ENCODE results near the gene KDM2A.
A peak's percentile ranks its signal among the peaks of the same experiment; 100 is the strongest.
"Not testable (repeated sequence)": the region's sequence is repeated elsewhere in the genome, so short reads cannot be mapped to it uniquely, and the experiment has no call there.

Gene KDM2A

DNA sequence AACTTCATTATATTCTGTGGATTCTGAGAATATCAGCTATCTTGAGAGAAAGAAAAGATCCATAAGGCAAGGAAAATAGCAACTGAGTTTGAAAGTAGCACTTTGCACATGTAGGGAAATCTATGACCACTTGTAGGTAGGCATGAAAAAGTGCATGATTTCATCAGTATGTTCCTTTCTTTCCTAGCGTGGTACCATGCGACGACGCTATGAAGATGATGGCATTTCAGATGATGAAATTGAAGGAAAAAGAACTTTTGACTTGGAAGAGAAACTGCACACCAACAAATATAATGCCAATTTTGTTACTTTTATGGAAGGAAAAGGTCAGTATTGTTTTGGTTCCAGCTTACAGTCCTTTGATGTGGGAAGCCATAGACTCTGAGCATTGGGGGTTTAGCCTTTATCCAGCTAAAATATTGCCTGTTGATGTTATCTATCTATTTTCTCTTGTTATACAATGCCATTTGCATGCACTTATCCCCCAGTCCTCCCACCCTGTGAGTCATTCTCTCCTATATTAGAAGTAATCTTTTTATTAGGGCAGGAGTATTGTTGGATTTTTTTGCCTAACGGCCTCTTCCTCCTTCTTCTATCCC, 60.9 kb downstream of the KDM2A start:
- ChIA-PET CTCF (interaction anchor here (1.2 to 1.7 kb wide), 2 partner anchors 9 to 12 kb away, joined by 4 to 5 read pairs; no protein-coding TSS in a partner anchor), POLR2A (interaction anchor here (0.6 kb wide), 1 partner anchor 222 kb away, joined by 3 read pairs; the partner anchor contains the start of gene PC)
- DNase-seq (ENCODE audit: low read depth, low spot score), result no peak
- no peak overlapping the region for H3K4me3 ChIP-seq (ENCODE audit: low read depth, low read length)
- TF ChIP-seq, protein P1, sequence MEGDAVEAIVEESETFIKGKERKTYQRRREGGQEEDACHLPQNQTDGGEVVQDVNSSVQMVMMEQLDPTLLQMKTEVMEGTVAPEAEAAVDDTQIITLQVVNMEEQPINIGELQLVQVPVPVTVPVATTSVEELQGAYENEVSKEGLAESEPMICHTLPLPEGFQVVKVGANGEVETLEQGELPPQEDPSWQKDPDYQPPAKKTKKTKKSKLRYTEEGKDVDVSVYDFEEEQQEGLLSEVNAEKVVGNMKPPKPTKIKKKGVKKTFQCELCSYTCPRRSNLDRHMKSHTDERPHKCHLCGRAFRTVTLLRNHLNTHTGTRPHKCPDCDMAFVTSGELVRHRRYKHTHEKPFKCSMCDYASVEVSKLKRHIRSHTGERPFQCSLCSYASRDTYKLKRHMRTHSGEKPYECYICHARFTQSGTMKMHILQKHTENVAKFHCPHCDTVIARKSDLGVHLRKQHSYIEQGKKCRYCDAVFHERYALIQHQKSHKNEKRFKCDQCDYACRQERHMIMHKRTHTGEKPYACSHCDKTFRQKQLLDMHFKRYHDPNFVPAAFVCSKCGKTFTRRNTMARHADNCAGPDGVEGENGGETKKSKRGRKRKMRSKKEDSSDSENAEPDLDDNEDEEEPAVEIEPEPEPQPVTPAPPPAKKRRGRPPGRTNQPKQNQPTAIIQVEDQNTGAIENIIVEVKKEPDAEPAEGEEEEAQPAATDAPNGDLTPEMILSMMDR (IDR thresholded peaks at IDR 0.05; ENCODE audit: insufficient read depth, low read length, missing control alignments), result no peak

DNA sequence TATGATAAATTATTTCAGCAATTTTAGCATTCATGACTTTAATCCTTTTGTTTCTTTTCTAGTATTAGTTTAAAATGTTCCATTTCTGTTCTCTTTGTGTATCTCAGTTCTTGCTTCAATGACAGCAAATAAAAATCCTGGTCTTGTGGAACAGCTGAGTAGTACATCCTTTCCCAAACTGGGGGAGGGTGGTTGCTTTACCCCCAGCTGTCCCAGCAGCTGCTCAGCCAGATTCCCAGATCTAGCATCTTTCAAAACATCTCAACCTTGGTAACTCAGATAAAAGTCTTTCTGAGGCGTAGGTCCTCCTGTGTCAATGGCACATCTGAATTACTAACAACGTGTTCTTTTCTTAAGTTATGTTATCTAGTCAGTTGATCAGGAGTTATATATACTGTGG, 75.0 kb downstream of the KDM2A start:
- TF ChIP-seq, protein P1 (IDR thresholded peaks at IDR 0.05; ENCODE audit: insufficient read depth, low read length, missing control alignments), result no peak
- DNase-seq (ENCODE audit: low read depth, low spot score), result no peak
- H3K4me3 ChIP-seq (ENCODE audit: low read depth, low read length), result no peak overlapping the region
- ChIA-PET CTCF (interaction anchor here (1.8 to 2.4 kb wide), 3 partner anchors 9 to 69 kb away, joined by 6 to 10 read pairs (median 6); no protein-coding TSS in a partner anchor), POLR2A (no interaction called here)

DNA sequence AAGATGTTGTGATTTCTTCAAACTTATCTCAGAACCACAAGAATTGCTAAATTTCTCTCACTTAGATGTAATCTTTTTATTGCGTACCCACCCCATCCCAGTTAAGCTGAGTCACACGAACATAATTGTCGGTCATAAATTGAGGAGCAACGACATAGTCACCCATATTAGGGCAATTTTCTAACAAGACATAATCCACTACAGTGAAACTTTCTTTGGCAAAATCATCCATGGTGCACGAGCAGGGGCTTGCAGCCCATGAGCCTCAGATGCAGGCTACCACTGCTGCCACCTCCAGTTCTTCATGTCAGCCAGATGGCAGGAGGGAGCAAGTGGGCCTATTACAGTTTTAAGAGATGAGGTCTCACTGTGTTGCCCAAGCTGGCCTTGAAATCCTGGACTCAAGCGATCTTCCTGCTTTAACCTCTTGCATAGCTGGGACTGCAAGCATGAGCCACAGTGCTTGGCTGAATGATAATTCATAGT, 77.0 kb downstream of the KDM2A start:
- CTCF ChIA-PET, result interaction anchor here (0.9 to 2.4 kb wide), 7 partner anchors 8 to 67 kb away, joined by 3 to 10 read pairs (median 5); no protein-coding TSS in a partner anchor
- POLR2A ChIA-PET, result no interaction called here
- TF ChIP-seq, protein P1 (IDR thresholded peaks at IDR 0.05; ENCODE audit: insufficient read depth, low read length, missing control alignments), result peak; percentile 33
- peak; percentile 73 for DNase-seq (ENCODE audit: low read depth, low spot score)
- H3K4me3 ChIP-seq (ENCODE audit: low read depth, low read length), result no peak overlapping the region

DNA sequence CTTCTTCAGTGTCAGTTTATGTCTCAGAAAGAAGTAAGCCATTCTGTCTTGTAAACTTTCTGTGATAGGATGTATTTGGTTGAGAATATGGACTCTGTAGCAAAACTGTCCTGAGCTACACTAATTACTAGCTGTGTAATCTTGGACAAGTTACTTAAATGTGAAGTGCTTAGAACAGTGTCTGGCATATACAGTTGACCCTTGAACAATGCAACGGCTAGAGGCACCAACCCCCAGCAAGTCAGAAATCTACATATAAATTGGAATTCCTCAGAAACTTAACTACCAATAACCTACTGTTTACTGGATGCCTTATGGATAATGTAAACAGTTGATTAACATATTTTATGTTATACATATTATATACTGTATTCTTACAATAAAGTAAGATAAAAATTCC, 78.5 kb downstream of the KDM2A start:
- no peak overlapping the region for H3K4me3 ChIP-seq (ENCODE audit: low read depth, low read length)
- CTCF ChIA-PET, result interaction anchor here (1.0 to 1.5 kb wide), 2 partner anchors 8 to 30 kb away, joined by 3 to 5 read pairs; no protein-coding TSS in a partner anchor
- TF ChIP-seq, protein P1 (IDR thresholded peaks at IDR 0.05; ENCODE audit: insufficient read depth, low read length, missing control alignments), result no peak
- DNase-seq (ENCODE audit: low read depth, low spot score), result no peak
- POLR2A ChIA-PET, result no interaction called here

DNA sequence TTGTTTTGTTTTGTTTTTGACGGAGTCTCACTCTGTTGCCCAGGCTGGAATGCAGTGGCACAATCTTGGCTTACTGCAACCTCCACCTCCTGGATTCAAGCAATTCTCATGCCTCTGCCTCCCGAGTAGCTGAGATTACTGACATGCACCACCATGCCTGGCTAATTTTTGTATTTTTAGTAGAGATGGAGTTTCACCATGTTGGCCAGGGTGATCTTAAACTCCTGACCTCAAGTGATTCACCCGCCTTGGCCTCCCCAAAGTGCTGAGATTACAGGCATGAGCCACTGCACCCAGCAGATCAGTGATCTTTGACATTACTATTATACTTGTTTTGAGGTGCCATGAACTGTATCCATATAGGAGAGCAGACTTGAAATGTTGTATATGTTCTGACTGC, 79.7 kb downstream of the KDM2A start:
- H3K4me3 ChIP-seq (ENCODE audit: low read depth, low read length); POLR2A ChIA-PET; DNase-seq (ENCODE audit: low read depth, low spot score): not testable (repeated sequence)
- CTCF ChIA-PET, result interaction anchor here (1.0 to 1.3 kb wide), 3 partner anchors 25 to 80 kb away, joined by 3 read pairs; partner anchors contain the start of gene KDM2A

DNA sequence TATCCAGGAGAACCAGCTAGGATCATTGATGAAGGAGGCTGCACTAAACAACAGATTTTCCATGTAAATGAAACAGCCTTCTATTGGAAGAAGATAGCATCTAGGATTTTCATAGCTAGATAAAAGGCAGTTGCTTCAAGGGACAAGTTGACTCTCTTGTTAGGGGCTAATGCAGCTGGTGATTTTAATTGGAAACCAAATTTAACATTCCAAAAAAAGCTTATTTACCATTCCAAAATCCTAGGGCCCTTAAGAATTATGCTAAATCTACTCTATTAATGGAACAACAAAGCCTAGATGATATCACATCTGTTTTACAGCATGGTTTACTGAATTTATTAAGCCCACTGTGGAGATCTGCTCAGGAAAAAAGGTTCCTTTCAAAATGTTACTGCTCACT, 80.7 kb downstream of the KDM2A start:
- no peak overlapping the region for H3K4me3 ChIP-seq (ENCODE audit: low read depth, low read length)
- ChIA-PET CTCF (interaction anchor here (1.2 to 1.3 kb wide), 2 partner anchors 26 to 81 kb away, joined by 3 read pairs; partner anchors contain the start of gene KDM2A), POLR2A (interaction anchor here (0.7 kb wide), 1 partner anchor 81 kb away, joined by 3 read pairs; no protein-coding TSS in a partner anchor)
- TF ChIP-seq, protein P1 (IDR thresholded peaks at IDR 0.05; ENCODE audit: insufficient read depth, low read length, missing control alignments), result no peak
- no peak for DNase-seq (ENCODE audit: low read depth, low spot score)
